D721Med (cell line): ENCODE results near the gene RAPGEF1.

Source experiments
- DNase-seq: peaks from one replicate; pipeline ENCODE4 v3.0.0; 2011; ENCODE audit warnings: low spot score; ENCODE audit not compliant: insufficient read length
- FAIRE-seq: peaks from 2 replicates; lab custom pipeline; 2011; peaks lifted over from hg19 to GRCh38; lab: Jason Lieb, UNC
- TF ChIP-seq, protein P1 (sequence below): IDR thresholded peaks from 2 replicates; pipeline ENCODE4 v1.5.1; 2012; ENCODE audit warnings: mild to moderate bottlenecking, control low read depth; ENCODE audit not compliant: insufficient read depth; ENCODE audit errors: missing control alignments

The RAPGEF1 gene

GRCh38 chr9:131651599-131651998, 88.3 kb downstream of the RAPGEF1 start:
- TF ChIP-seq, protein P1, sequence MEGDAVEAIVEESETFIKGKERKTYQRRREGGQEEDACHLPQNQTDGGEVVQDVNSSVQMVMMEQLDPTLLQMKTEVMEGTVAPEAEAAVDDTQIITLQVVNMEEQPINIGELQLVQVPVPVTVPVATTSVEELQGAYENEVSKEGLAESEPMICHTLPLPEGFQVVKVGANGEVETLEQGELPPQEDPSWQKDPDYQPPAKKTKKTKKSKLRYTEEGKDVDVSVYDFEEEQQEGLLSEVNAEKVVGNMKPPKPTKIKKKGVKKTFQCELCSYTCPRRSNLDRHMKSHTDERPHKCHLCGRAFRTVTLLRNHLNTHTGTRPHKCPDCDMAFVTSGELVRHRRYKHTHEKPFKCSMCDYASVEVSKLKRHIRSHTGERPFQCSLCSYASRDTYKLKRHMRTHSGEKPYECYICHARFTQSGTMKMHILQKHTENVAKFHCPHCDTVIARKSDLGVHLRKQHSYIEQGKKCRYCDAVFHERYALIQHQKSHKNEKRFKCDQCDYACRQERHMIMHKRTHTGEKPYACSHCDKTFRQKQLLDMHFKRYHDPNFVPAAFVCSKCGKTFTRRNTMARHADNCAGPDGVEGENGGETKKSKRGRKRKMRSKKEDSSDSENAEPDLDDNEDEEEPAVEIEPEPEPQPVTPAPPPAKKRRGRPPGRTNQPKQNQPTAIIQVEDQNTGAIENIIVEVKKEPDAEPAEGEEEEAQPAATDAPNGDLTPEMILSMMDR: no peak
- FAIRE-seq (no peak), DNase-seq (no peak)

DNA sequence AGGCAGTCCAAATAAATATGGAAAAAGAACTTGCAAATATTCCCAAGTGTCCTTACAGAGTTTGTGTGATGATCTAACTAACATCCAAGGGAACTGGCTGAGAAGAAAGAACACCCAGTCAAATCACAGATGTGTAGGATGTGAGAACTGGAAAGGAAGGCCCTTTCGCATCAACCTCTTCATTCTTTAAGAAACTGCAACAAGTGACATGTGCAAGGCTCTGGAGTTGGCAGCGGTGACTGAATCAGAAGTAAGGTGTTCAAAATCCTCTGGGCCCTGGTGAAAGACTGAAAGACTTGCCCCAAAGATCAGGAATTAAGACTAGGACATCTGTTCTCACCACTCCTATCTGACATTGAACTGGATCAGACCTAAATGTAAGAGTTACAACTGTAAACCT, 88.7 kb downstream of the RAPGEF1 start:
- FAIRE-seq (no peak), DNase-seq (no peak)
- TF ChIP-seq, protein P1: no peak

DNA sequence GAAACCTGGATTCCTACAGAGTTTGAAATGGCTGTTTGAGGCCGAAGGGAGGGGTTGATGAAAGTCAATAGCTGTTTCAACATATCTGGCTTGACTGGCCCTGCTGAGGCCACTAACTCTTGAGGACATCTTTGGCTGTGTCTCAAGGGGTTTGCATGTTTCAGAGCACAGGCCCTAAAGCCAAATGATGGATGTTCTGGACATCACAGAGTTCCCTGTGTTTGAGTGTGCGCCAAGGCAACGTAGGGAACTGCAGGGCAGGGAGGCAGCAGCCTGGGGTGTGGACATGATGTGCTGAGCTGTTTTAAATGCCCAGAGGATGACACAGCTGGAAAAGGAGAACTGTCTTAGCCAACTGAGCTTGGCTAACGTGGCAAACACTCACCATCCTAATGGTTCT, 89.6 kb downstream of the RAPGEF1 start:
- no peak for FAIRE-seq
- DNase-seq: no peak
- TF ChIP-seq, protein P1: no peak

DNA sequence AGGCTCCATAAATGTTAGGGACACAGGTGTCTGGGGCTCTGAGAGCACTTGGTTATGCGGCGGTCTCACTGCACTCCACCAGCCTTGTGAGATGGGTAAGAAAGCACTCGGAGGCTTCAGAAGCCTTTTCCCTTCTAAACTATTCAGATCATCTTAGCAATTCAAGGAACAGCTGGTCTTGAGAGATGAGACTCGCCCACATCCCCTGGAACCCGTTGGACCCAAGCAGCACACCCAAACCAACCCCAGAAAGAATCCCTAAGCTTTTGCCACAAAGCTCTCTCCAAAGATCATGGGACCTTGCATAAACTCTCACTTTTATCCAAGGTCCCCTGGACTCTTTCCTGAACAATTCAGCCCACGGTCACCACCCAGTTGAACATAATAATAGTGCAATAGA, 90.2 kb downstream of the RAPGEF1 start:
- FAIRE-seq: no peak
- TF ChIP-seq, protein P1: no peak
- DNase-seq: no peak

DNA sequence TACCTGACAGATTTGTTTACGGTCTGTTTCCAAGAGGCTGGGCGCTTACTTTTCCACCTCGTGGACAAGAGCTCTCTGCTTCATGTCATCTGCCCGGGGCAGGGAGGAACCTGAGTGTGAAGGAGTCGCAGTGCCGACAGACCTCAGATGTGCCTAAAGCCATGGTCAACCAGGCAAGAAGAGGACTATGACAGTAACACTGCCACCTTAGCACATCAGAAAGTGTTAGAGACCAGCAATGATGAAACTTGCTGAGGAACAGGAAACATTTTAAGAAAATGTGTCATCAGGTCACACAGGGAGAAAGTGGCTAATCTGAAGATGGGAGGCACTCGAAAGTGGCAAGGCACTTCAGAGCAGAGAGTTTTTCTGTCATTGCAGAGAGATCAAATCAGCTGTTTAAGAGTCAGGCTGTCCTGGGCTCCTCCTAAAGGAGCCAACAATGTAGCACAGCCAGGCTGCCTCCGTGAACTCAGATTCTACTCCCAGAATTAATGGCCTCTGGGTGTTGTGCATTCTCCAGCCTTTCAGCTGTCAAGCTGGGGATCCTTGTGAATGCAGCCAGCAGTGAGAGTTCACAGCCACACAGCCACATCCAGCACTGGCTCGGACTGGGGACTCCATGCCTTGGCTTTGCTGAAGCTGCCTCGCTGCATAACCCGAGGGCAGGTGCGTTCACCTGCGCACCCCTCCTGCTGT, 94.6 kb downstream of the RAPGEF1 start:
- DNase-seq (no peak), FAIRE-seq (no peak)
- TF ChIP-seq, protein P1: no peak

- TF ChIP-seq, protein P1: no peak
- FAIRE-seq (no peak), DNase-seq (no peak)
Measured at GRCh38 chr9:131642496-131643083, 97.3 kb downstream of the RAPGEF1 start.

- FAIRE-seq: no peak
- TF ChIP-seq, protein P1: no peak
Measured at GRCh38 chr9:131641618-131642495, 98.0 kb downstream of the RAPGEF1 start.

More at GRCh38 chr9:131641618-131642495, 98.0 kb downstream of the RAPGEF1 start:
- DNase-seq: no peak
